ENCODE results near the gene TEX14.

GRCh38 chr17:58703916-58704286 lies 12.1 kb upstream of the TEX14 start:
- TF ChIP-seq, protein P1, sequence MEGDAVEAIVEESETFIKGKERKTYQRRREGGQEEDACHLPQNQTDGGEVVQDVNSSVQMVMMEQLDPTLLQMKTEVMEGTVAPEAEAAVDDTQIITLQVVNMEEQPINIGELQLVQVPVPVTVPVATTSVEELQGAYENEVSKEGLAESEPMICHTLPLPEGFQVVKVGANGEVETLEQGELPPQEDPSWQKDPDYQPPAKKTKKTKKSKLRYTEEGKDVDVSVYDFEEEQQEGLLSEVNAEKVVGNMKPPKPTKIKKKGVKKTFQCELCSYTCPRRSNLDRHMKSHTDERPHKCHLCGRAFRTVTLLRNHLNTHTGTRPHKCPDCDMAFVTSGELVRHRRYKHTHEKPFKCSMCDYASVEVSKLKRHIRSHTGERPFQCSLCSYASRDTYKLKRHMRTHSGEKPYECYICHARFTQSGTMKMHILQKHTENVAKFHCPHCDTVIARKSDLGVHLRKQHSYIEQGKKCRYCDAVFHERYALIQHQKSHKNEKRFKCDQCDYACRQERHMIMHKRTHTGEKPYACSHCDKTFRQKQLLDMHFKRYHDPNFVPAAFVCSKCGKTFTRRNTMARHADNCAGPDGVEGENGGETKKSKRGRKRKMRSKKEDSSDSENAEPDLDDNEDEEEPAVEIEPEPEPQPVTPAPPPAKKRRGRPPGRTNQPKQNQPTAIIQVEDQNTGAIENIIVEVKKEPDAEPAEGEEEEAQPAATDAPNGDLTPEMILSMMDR (conservative IDR thresholded peaks at IDR 0.05 in 1 of 2, IDR thresholded peaks at IDR 0.05 in 1 of 2; ENCODE audit: low read depth in 1 of 2, low read length in 2 of 2) = no peak
- no peak for TF ChIP-seq EZH2 (IDR thresholded peaks at IDR 0.05; ENCODE audit: low read length, missing control alignments)

All from fibroblast of lung (primary cell).